Activated T-cell treated with anti-CD3 and anti-CD28 coated beads, Interleukin-2, amount 50 U/mL, for 4 hours (primary cell): ENCODE data around the gene STK17A. TPM values are rescaled to one million over a fixed set of nuclear protein-coding genes. Genes with fewer than 3 reads are reported as not detected.
A peak's percentile ranks its signal among the peaks of the same experiment; 100 is the strongest.
"Not testable (repeated sequence)": the region's sequence is repeated elsewhere in the genome, so short reads cannot be mapped to it uniquely, and the experiment has no call there.

Experiments used
- ATAC-seq, 2 donors: fragments of 200-7000 bp; cut with Tn5 transposase; one replicate each; pipeline ENCODE4 v1.10.0; 2021
- DNase-seq: peaks from one replicate; pipeline ENCODE4 v3.0.0-alpha.2; 2020
- H3K27me3 Mint-ChIP-seq: one replicate; pipeline ENCODE4 v1.8.0; 2021; ENCODE audit warnings: low read depth, mixed read lengths
- H3K36me3 Mint-ChIP-seq: one replicate; pipeline ENCODE4 v1.8.0; 2022; ENCODE audit warnings: mixed read lengths; ENCODE audit not compliant: insufficient read depth
- H3K4me1 Mint-ChIP-seq: one replicate; pipeline ENCODE4 v1.8.0; 2021; ENCODE audit warnings: low read depth, mixed read lengths
- H3K4me3 Mint-ChIP-seq: one replicate; pipeline ENCODE4 v1.8.0; 2021; ENCODE audit warnings: mild to moderate bottlenecking, moderate library complexity, mixed read lengths
- H3K9me3 Mint-ChIP-seq: one replicate; pipeline ENCODE4 v1.8.0; 2021; ENCODE audit warnings: mixed read lengths
- total RNA-seq, 3 donors: library from RNA; stranded (reverse); gene quantifications; one replicate each; pipeline ENCODE4 v1.2.1, GENCODE V29; 2021

Gene STK17A
- total RNA-seq, 3 donors from 2014 or later, result 32.0 to 40.1 (median 33.3) TPM

DNA sequence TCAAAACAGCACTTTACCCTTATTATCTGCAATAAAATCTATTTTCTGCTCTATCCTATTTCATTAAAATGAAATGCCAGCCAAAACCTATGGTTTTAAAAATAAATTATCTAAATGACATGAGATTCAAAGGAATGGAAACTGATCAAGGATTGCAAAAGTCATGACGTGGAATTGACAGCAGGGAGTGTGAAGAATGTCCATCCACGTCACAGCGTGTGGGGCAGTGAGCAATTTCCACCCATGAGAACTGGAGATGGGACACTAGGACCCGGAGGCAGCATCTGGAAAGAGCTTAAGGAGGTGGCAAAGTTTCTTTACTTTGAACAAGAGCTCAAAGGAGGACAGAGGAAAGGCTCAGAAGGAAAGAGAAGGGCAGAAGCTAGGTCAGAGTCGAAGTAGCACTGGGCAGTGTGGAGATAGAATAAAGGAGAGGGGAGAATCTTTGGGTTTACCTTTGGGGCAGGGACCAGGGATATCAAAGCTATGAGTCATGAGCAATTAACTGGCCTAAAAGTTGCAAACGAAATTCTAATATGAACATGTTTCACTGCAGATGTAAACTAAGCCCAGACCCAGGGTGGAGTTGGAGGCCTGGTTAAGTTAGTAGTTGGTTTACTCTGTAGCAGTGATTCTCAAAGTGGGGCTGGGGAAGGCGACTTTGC lies 24.9 kb upstream of the STK17A start:
- Mint-ChIP-seq H3K4me3 (no peak overlapping the region), H3K36me3 (no peaks in the 10 kb centered on the region), H3K9me3 (no peaks in the 10 kb centered on the region), H3K27me3 (peaks cover 4% of the 10 kb centered on the region), H3K4me1 (peaks cover 22% of the 10 kb centered on the region)
- DNase-seq (no peak), ATAC-seq (no peak)

DNA sequence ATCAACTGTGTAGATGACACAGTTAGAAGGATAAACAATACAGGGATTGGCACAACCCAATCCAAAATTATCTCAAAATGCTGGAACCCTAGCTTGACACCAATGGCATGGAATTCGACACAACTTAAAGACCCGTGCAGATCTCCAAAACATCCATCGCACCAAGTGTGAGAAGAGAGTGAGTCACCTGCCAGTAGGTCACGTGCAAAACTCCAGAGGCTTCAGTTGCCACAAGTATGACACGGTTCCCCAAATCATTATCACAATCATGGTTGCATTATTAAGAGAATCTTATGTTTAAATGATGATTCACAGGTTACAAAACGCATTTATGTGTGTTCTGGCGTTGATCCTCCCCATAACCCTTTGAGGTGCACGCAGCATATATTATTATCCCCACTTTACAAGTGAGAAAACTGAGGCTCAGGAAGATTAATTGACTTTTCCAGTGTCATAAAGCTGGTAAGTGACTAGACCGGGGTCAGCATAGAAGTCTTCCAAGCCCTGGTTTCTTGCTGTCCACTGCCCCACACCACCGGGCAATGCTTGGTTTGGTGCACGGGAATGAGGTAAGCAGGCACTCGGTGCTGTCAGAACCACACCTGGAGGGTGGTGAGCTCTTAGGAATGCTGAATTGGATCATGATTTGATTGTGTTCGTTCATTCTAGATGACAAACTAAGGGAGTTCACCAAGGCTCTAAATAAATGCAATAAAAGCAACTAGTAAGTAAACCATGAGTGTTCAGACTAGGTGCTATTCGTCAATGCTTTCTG lies 23.6 kb upstream of the STK17A start:
- H3K36me3 Mint-ChIP-seq, result no peaks in the 10 kb centered on the region
- DNase-seq (no peak), ATAC-seq (no peak)
- H3K4me1 Mint-ChIP-seq, result peaks cover 11% of the 10 kb centered on the region
- no peak overlapping the region for H3K4me3 Mint-ChIP-seq
- H3K27me3 Mint-ChIP-seq, result peaks cover 12% of the 10 kb centered on the region
- no peaks in the 10 kb centered on the region for H3K9me3 Mint-ChIP-seq

GRCh38 chr7:43559946-43560335 lies 23.0 kb upstream of the STK17A start:
- no peaks in the 10 kb centered on the region for H3K9me3 Mint-ChIP-seq
- H3K36me3 Mint-ChIP-seq, result no peaks in the 10 kb centered on the region
- ATAC-seq, result no peak
- H3K4me1 Mint-ChIP-seq, result peaks cover 5% of the 10 kb centered on the region
- no peak overlapping the region for H3K4me3 Mint-ChIP-seq
- peaks cover 16% of the 10 kb centered on the region for H3K27me3 Mint-ChIP-seq
- DNase-seq, result no peak

DNA sequence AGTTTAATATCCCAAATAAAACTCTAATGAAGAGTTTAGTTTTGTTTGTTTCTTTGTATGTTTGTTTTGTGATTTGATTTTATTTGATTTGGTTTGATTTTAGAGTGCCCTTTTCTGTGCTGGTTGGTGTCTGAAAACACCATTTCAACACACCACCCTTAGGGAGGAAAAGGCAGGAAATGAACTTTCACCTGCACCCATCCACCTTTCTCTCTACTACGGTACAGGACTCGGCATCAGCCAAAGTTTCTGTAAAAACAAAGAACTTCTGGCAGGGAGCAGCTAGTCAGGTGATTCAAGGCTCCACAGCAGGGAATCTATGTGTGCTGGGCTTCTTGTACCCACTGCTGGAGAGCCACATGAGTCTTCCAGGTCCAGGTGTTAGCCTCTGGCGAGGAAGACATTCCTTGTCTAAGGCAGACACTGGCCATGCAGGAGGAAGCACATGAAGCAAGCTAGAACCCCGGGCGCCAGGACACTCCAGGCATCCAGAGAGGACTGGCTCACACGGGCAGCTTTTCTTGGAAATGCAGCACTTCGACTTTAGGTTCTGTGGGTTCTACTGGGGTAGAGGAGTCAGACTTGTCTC lies 22.1 kb upstream of the STK17A start:
- H3K4me3 Mint-ChIP-seq, result no peak overlapping the region
- peaks cover 20% of the 10 kb centered on the region for H3K27me3 Mint-ChIP-seq
- DNase-seq (no peak), ATAC-seq (no peak)
- H3K36me3 Mint-ChIP-seq, result no peaks in the 10 kb centered on the region
- peaks cover 1% of the 10 kb centered on the region for H3K4me1 Mint-ChIP-seq
- H3K9me3 Mint-ChIP-seq, result no peaks in the 10 kb centered on the region

DNA sequence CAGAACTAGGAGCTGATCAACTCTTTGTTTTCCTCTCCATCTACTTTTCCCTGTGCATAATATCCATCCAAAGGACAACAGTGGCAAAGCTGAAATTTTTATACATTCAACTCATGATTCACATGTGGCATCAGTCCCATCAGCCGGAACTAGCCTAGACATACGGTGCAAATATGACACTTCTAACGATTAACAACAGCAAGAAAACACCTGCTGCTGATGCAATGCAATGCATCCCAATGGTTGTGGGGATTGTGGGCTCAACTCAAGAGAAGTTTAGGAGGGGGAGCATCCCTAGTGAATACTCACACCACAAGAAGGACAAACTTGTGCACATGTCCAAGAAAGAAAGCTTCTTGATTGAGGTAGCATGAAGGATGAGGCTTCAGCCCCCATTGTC lies 20.5 kb upstream of the STK17A start:
- DNase-seq (no peak), ATAC-seq (no peak)
- H3K36me3 Mint-ChIP-seq, result no peaks in the 10 kb centered on the region
- peaks cover 22% of the 10 kb centered on the region for H3K27me3 Mint-ChIP-seq
- H3K4me3 Mint-ChIP-seq, result no peak overlapping the region
- no peaks in the 10 kb centered on the region for H3K4me1 Mint-ChIP-seq
- H3K9me3 Mint-ChIP-seq, result no peaks in the 10 kb centered on the region

DNA sequence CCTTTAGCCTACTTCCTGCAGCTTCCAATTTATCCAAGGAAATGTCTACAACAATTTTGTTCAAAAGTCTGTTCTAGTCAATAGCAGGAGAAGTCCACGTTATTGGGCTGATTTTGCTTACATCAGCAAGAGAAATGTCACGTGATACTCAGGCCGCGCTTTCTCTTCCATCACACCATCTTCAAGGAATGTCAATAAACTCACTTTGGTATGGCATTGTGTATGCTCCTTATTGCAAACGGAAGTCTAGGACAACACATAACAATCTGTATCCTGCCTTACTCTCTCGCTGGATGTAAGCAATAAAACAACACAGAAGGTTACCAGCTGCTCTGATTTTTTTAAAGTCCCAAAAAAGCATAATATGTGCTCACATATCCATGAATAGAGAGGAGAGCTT lies 17.1 kb upstream of the STK17A start:
- no peaks in the 10 kb centered on the region for H3K9me3 Mint-ChIP-seq
- peaks cover 4% of the 10 kb centered on the region for H3K4me1 Mint-ChIP-seq
- H3K27me3 Mint-ChIP-seq, result peaks cover 22% of the 10 kb centered on the region
- no peak overlapping the region for H3K4me3 Mint-ChIP-seq
- no peak for ATAC-seq
- no peak for DNase-seq
- H3K36me3 Mint-ChIP-seq, result no peaks in the 10 kb centered on the region

DNA sequence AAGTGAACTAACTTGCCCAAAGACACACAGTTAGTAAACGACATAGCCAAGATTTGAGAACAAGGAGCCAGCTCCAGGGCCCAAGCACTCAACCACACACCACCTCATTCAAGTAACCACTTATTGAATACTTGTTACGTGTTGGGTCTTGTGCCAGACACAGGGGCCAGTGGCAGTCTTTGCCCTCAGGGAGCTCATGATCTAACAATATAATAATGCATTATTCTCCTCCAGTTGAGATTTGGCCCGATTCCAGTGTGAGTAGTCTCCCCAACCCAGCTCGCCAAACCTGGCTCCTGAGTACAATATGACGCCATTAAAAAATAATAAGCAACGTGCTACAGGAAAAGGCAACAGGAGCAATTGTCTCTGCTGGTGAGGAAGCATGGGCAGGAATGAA lies 14.4 kb upstream of the STK17A start:
- no peak for DNase-seq

DNA sequence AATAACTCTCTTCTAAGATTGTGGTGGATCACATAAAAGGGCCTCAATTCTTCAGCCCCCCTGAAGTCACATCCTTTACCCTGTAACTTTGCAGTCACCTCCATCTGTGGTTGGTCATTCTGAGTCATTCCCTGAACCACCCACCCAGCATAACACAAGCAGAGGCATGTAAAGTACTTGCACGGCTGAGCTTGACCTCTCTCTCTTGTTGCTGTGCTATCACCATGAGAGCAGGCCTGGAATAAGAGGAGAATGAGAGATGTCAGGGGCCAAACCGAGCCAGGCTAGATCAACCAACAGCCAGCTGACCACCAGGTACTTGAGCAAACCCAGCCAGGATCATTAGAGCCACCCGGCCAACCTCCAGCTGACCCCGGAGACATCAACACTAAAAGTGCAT lies 13.5 kb upstream of the STK17A start:
- DNase-seq (no peak), ATAC-seq (no peak)

More for the DNA sequence above, 14.4 kb upstream of the STK17A start:
- Mint-ChIP-seq H3K36me3 (no peaks in the 10 kb centered on the region), H3K9me3 (no peaks in the 10 kb centered on the region), H3K4me1 (peaks cover 15% of the 10 kb centered on the region), H3K4me3 (no peak overlapping the region), H3K27me3 (peaks cover 12% of the 10 kb centered on the region)
- ATAC-seq, result no peak

DNA sequence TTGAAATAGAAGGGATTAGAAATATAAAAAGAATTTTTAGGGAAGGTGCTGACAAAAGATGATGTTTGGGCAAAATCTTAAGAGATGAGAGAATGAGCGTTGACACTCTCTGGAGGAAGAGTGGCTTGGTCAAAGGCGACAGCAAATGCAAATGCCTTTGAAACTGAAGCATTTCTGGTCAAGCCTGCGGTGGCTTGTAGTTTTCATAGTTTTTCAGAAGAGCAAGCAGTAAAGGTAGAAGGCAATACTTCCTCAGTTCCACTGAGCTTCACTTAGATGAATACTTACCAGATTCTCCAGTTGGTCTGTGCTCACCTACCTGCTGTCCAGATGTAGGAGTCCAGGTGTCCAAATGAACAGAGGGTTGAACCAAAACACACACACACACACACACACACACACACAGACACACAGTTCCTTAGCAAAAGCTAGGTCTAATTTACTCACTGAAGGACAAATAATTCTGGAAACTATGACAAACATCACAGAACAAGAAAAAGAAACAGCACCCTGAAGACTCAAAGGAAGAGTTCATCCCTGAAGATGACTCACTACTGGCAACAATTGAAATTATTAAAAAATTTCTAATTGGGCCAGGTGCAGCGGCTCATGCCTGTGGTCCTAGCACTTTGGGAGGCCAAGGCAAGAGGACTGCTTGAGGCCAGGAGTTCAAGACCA lies 12.1 kb upstream of the STK17A start:
- no peak for ATAC-seq
- Mint-ChIP-seq H3K27me3 (peaks cover 1% of the 10 kb centered on the region), H3K4me3 (no peak overlapping the region), H3K4me1 (peaks cover 15% of the 10 kb centered on the region), H3K36me3 (no peaks in the 10 kb centered on the region), H3K9me3 (no peaks in the 10 kb centered on the region)
- DNase-seq, result no peak

More for the DNA sequence above, 13.5 kb upstream of the STK17A start:
- Mint-ChIP-seq H3K9me3 (no peaks in the 10 kb centered on the region), H3K27me3 (peaks cover 9% of the 10 kb centered on the region), H3K4me1 (peaks cover 15% of the 10 kb centered on the region), H3K4me3 (no peak overlapping the region), H3K36me3 (no peaks in the 10 kb centered on the region)

- Mint-ChIP-seq H3K4me1 (peaks cover 15% of the 10 kb centered on the region), H3K36me3 (no peaks in the 10 kb centered on the region), H3K9me3 (no peaks in the 10 kb centered on the region), H3K4me3 (no peak overlapping the region), H3K27me3 (no peaks in the 10 kb centered on the region)
- DNase-seq (no peak), ATAC-seq (peak; percentile 90 to 95)
Measured at GRCh38 chr7:43572516-43573049, 10.3 kb upstream of the STK17A start.

- H3K36me3 Mint-ChIP-seq, H3K27me3 Mint-ChIP-seq, H3K4me3 Mint-ChIP-seq, H3K9me3 Mint-ChIP-seq, ATAC-seq, DNase-seq: not testable (repeated sequence)
- H3K4me1 Mint-ChIP-seq, result peaks cover 15% of the 10 kb centered on the region
Measured at GRCh38 chr7:43573832-43574231, 9.1 kb upstream of the STK17A start.

- no peaks in the 10 kb centered on the region for H3K36me3 Mint-ChIP-seq
- H3K9me3 Mint-ChIP-seq, result no peaks in the 10 kb centered on the region
Measured at GRCh38 chr7:43575506-43575905, 7.4 kb upstream of the STK17A start.

DNA sequence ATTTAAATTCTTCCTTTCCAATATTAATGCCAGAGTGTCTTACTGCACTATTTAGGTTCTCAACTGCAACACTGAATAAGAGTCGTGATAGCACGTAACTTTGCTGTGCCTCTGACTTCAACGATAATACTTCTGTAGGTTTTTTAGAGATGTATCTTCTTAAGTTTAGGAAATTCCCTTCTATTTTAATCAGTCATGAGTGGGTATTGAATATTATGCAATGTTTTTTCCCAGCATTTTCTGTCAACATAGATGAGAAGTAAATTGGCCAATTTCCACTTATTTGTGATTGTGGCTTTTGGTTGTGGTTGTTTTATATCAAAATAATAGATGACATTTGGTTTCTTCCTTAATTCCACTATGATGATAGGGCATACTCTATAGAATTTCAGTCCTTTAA lies 6.7 kb upstream of the STK17A start:
- Mint-ChIP-seq H3K27me3 (no peaks in the 10 kb centered on the region), H3K4me3 (no peak overlapping the region), H3K4me1 (peaks cover 9% of the 10 kb centered on the region), H3K9me3 (no peaks in the 10 kb centered on the region), H3K36me3 (no peaks in the 10 kb centered on the region)
- no peak for DNase-seq
- no peak for ATAC-seq

More at GRCh38 chr7:43575506-43575905, 7.4 kb upstream of the STK17A start:
- Mint-ChIP-seq H3K4me1 (peaks cover 13% of the 10 kb centered on the region), H3K4me3 (no peak overlapping the region), H3K27me3 (no peaks in the 10 kb centered on the region)
- DNase-seq (no peak), ATAC-seq (no peak)

DNA sequence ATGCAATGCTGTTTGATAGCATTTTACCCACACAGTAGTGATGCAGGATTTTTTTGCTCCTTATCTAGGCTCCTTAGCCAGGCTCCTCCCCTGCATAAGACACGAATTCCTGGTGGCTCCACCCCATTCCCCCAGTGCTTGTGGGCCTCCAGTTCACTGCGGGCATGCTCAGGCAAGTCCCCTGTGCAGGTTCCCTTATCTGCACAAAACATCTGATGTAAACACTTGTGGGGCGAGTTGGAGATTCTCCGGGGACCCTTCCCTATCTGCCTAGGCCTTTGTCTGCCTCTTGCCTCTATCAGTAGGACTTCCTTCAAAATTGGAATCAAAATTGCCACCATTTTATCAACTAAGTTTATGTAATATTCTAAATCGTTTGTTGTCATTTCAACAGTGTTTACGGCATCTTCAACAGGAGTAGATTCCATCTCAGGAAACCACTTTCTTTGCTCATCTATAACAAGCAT lies 5.4 kb upstream of the STK17A start:
- H3K36me3 Mint-ChIP-seq, result no peaks in the 10 kb centered on the region
- DNase-seq (no peak), ATAC-seq (no peak)
- H3K27me3 Mint-ChIP-seq, result peaks cover 4% of the 10 kb centered on the region
- H3K9me3 Mint-ChIP-seq, result no peaks in the 10 kb centered on the region
- H3K4me1 Mint-ChIP-seq, result peaks cover 8% of the 10 kb centered on the region
- H3K4me3 Mint-ChIP-seq, result no peak overlapping the region
